IPS DF 4.7 (cell line): ENCODE measurements around the gene SLC2A1.
A peak's percentile ranks its signal among the peaks of the same experiment; 100 is the strongest.

ENCODE experiments used
- DNase-seq: peaks from one replicate; pipeline ENCODE4 v3.0.0-alpha.2; 2013; ENCODE audit warnings: low spot score; ENCODE audit errors: extremely low read depth

Gene SLC2A1

GRCh38 chr1:42979896-42980800 is 21.5 kb upstream of the SLC2A1 start:
- DNase-seq = no peak

- DNase-seq = no peak
Measured at GRCh38 chr1:42979036-42979430, 20.4 kb upstream of the SLC2A1 start.

- no peak for DNase-seq
Measured at GRCh38 chr1:42978317-42979035, 19.8 kb upstream of the SLC2A1 start.

GRCh38 chr1:42977653-42978052 is 19.0 kb upstream of the SLC2A1 start:
- DNase-seq = no peak

- no peak for DNase-seq
Measured at GRCh38 chr1:42975561-42976225, 17.0 kb upstream of the SLC2A1 start.

GRCh38 chr1:42974767-42975437 is 16.2 kb upstream of the SLC2A1 start:
- DNase-seq = no peak

GRCh38 chr1:42973799-42974198 is 15.1 kb upstream of the SLC2A1 start:
- DNase-seq = no peak

GRCh38 chr1:42973286-42973685 is 14.6 kb upstream of the SLC2A1 start:
- no peak for DNase-seq

GRCh38 chr1:42971841-42972291 is 13.2 kb upstream of the SLC2A1 start:
- no peak for DNase-seq

GRCh38 chr1:42970143-42970542 is 11.5 kb upstream of the SLC2A1 start:
- no peak for DNase-seq

- DNase-seq = no peak
Measured at GRCh38 chr1:42968654-42969053, 10.0 kb upstream of the SLC2A1 start.

GRCh38 chr1:42966688-42967612 is 8.3 kb upstream of the SLC2A1 start:
- peak; percentile 75 for DNase-seq

GRCh38 chr1:42965378-42965777 is 6.7 kb upstream of the SLC2A1 start:
- no peak for DNase-seq

- no peak for DNase-seq
Measured at GRCh38 chr1:42964044-42964812, 5.6 kb upstream of the SLC2A1 start.

- no peak for DNase-seq
Measured at GRCh38 chr1:42963378-42964043, 4.8 kb upstream of the SLC2A1 start.

GRCh38 chr1:42962641-42963377 is 4.1 kb upstream of the SLC2A1 start:
- DNase-seq = peak; percentile 78

GRCh38 chr1:42961312-42962091 is 2.8 kb upstream of the SLC2A1 start:
- DNase-seq = no peak
